KBM-7 (cell line): ENCODE results near the gene OR8D2.

ENCODE experiments used
- DNase-seq: peaks from one replicate; pipeline ENCODE4 v3.0.0-alpha.2; 2015
- in situ Hi-C: fragments of 300-500 bp; cut with MboI; formaldehyde crosslinking; loops from 2 replicates; pipeline ENCODE4 v1.14.3; 2020; ENCODE audit warnings: low sequenced_read_pairs, low pct_unique_long_range_greater_than_20kb, mixed read lengths

Gene OR8D2, protein sequence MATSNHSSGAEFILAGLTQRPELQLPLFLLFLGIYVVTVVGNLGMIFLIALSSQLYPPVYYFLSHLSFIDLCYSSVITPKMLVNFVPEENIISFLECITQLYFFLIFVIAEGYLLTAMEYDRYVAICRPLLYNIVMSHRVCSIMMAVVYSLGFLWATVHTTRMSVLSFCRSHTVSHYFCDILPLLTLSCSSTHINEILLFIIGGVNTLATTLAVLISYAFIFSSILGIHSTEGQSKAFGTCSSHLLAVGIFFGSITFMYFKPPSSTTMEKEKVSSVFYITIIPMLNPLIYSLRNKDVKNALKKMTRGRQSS

DNA sequence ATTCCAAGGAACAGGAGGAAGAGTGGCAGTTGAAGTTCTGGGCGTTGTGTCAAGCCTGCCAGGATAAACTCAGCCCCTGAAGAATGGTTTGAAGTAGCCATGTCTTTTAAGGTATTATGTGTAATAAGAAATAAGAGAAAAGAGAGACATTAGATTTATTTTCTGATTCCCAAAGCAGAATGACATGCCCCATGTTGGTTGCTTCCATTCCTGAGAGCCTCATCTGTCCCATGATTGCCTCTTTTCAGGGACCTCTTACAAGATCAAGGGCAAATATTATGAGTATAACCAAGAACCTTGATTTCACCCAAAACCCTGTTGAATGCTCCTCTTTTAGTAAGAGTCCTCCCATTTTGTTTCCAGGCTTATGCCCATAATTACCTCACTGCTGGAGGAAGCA is at the start of gene OR8D2:
TSS of gene OR8D2 (minus strand) at position 101 of the 400 bp plus-strand sequence. CDS start at position 101, 0 bp downstream.
- DNase-seq = no peak
- in situ Hi-C loops = no loop called here

DNA sequence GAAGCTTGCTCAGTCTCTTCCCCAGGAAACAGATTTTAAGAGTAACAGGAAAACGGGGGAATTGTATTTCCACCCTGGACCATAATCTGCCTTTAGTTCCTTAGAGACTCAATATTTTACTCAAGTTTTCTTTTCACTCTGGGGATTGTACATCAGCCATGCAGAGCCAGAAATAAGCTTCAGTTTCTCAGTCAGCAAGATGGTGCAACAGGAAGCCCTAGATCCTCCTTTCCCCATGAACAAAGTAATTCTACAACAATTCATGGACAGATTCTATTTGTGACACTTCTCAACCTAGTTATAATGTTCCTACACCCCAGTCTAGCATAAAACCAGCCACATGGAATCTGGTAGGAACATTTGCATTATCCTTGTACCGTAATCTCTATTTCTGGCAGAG is 39.6 kb upstream of the OR8D2 start:
- in situ Hi-C loops = no loop called here
- no peak for DNase-seq

DNA sequence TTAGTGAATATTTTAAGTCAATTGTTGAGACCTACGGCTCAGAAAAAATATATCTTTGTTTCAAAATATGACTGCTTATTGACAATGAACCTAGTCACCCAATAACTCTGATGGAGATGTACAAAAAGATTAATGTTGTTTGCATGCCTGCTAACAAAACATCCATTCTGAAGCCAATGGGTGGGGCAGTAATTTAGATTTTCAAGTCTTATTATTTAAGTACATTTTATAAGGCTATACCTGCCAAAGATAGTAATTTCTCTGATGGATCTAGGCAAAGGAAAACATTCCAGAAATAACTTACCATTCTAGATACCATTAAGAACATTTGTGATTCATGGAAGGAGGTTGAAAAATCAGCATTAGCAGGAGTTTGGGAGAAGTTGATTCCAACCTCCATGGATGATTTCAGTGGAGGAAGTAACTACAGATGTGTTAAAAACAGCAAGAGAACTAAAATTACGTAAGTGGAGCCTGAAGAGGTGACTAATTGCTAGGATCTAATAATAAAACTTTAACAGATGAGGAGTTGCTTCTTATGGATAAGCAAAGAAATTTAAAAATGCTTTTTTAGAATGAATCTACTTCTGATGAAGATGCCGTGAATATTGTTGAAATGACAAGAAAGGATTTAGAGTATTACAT is 26.4 kb upstream of the OR8D2 start:
- DNase-seq = no peak
- in situ Hi-C loops = no loop called here

DNA sequence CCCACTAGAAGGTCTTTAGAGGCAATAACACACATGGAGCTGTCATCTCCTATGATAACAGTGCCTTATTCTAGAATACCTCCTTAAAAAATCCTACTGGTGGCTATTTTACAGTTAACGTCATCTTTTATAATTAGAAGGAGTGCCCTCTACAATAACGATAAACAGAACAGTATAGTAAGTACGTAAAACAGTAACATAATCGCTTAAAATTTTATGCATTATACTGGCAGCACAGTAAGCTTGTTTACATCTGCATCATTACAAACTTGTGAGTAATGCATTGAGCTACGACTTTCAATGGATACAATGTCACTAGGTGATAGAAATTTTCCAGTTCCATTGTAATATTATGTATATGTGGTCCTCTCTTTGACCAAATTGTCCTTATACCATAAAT is 24.3 kb upstream of the OR8D2 start:
- in situ Hi-C loops = no loop called here
- DNase-seq = no peak

DNA sequence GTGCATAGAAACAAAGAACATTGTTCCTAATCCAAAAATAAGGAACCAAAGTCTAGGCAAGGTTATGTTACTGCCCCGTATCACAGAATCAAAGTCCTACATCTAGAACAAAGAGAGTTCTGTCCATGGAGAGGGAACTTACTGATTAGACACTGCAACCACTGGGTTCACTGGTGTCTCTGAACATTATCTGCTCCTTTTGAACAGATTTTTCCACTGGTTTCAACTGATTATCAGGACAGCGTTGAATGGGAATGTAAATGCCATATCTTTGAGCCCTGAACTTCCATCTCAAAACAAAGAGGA is 20.1 kb upstream of the OR8D2 start:
- no peak for DNase-seq
- in situ Hi-C loops = no loop called here

DNA sequence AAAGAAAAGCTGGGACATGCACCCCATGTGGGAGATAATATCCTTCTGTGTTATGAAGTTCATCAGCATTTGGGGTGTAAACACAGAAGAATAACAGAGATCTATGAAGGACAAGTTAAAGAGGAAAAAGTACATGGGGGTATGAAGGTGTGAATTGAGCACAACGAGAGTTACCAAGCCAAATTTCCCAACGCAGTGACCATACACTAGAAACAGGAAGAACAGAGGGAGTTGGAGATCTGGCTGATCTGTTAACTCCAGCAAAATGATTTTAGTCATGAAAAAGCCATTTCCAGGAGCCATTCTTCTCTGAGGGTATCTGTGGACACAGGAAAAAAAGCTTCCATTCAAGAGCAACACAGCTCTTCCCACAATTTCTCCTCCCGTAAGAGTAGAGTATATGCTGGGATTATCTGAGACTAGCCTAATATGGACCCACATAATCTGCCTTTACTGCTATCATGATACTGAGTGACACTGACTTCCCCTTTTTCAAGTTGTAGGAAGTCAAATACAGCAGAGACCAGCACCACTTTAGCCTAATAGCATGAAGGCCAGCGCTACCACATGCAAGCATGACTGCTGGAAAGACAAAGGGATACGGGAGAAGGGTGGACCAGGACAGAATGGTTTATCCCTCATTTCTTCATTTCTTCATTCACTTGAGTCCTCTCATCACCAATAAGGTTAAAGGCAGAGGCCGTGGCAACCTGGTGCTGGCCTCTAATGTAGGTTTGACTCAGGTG is 19.6 kb upstream of the OR8D2 start:
- in situ Hi-C loops = no loop called here
- DNase-seq = peak; percentile 4

DNA sequence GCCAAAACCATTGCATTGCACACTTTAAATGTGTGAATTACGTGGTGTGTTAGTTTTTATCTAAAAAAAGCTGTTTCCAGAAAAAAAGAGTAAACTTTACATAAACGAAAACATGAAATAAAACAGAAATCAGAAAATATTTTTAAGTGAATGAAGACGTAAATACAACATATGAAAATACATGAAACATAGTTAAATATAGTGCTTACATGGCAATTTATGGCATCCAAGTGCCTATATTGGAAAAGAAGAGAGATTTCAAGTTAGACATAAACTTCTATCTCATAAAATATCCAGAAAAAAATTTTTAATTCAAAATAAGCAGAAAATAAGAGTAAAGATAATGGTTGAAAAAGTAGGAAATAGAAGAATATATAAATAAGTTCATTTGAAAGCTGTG is 11.9 kb upstream of the OR8D2 start:
- DNase-seq = no peak
- in situ Hi-C loops = no loop called here

DNA sequence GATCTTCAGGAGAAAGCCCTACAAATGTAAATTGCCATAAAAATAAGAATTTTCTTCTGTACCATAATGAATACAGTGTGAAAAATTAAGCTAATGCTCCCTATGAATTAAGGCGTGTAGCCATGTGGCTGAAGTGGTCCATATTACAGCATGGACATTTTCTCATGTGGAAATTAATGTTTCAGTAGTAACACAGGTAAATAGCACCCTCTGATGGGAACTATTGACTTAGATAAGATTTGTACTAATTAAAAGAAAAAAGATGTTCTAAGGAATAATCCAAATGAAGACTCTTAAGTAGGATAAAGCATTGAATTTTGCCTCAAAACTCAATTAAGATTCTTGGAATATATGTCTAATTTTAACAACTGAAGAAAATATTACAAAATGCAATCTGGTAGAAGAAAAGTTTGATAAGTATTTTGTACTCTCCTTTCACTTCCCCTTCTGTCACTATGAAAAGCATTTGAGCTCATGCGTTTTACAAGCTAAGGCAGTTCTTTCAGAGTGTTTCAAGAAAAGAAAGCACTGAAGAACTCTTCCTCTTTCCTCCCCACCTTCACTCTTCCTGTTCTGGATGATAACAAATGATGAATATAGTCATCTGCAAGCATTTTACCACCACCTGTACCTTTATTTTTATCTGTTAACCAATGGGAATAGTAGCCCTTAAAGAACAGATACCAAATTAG is 9.9 kb upstream of the OR8D2 start:
- peak; percentile 32 for DNase-seq
- in situ Hi-C loops = no loop called here

GRCh38 chr11:124327775-124328174 is 7.8 kb upstream of the OR8D2 start:
- in situ Hi-C loops = no loop called here
- no peak for DNase-seq

DNA sequence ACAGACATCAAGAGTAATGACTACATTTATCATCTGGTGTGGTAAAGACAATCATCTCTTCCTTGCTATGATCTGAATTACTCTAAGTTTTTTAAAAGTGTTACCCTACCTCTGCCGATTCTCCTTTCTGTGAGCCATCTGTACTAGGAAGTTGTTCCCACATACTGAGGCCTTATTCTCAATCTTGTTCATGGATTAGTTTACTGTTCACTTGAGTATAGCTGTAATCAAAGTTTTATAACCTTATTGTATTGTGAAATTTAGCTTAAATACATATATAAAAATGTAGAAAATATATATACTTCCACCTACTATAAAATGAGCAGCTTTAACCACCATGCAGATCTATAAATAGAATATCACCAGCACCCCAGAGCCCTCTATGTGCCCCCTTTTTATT is 2.4 kb upstream of the OR8D2 start:
- DNase-seq = no peak
- in situ Hi-C loops = no loop called here

DNA sequence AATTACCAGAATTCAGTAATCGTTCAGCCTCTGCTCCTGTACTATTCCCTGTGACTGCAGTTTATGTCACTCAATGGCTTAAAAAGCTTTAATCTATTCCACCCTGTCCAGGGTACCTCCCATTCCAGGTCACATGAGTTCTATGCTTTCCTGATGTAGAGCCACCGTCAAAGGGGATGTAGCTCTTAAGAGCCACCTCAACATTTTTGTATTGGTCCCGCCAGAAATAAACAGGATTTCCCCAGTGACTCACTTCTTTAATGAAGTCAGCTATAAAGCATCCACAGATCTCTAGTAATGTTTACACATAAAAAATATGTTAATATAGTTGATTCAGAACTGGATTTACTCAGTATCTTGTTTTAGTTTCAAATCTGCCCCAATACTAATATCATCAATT is 4.9 kb downstream of the OR8D2 start:
- no peak for DNase-seq
- in situ Hi-C loops = no loop called here

DNA sequence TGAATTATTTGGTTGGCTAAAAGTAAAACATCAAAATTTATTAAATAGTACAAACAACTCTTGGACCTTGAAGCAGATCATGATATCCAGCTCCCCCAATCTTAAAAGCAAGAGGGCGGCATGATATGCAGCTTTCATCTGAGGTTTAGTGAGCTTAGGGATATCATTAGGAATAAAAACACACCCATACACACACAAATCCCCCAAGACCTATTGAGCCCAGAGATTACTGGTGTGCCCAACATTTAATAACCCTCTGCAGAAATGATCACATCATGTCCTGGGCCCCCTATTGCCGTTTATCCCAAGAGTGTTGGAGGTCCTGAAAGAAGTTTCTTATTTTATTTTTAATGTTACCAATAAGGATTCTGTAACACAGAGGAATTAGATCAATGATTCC is 6.1 kb downstream of the OR8D2 start, which contains the start of gene OR8D1:
TSS of gene OR8D1 (minus strand) at position 101 of the 400 bp plus-strand sequence. CDS start 3,183 bp downstream, outside the sequence.
- no peak for DNase-seq
- in situ Hi-C loops = no loop called here

- in situ Hi-C loops = no loop called here
- DNase-seq = no peak
These were observed 6.9 kb downstream of the OR8D2 start for GRCh38 chr11:124313131-124313530.

DNA sequence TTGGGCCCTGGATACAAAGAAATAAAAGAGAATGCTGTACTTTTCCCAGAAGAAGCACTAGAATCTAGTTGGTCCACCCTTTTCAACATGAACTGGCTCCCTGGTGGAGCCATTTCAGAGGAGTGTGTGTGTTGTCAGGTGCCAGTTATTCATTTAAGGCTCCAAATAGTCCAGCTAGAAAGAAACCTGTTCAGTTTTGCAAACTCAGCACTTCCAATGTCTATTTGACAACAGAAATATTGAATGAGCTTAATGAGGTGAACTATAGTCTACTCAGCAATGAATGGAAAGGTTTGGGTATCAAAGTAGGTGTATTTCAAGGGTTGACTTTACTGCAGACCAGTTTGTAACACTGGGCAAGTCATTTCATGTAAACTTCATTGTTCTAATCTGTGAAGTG is 8.3 kb downstream of the OR8D2 start:
- in situ Hi-C loops = no loop called here
- DNase-seq = no peak

- DNase-seq = no peak
- in situ Hi-C loops = no loop called here
These were observed 8.7 kb downstream of the OR8D2 start for GRCh38 chr11:124311269-124311668.

- no peak for DNase-seq
- in situ Hi-C loops = no loop called here
These were observed 9.3 kb downstream of the OR8D2 start for GRCh38 chr11:124310721-124311120.

- in situ Hi-C loops = no loop called here
- no peak for DNase-seq
These were observed 12.9 kb downstream of the OR8D2 start for GRCh38 chr11:124307093-124307492.

DNA sequence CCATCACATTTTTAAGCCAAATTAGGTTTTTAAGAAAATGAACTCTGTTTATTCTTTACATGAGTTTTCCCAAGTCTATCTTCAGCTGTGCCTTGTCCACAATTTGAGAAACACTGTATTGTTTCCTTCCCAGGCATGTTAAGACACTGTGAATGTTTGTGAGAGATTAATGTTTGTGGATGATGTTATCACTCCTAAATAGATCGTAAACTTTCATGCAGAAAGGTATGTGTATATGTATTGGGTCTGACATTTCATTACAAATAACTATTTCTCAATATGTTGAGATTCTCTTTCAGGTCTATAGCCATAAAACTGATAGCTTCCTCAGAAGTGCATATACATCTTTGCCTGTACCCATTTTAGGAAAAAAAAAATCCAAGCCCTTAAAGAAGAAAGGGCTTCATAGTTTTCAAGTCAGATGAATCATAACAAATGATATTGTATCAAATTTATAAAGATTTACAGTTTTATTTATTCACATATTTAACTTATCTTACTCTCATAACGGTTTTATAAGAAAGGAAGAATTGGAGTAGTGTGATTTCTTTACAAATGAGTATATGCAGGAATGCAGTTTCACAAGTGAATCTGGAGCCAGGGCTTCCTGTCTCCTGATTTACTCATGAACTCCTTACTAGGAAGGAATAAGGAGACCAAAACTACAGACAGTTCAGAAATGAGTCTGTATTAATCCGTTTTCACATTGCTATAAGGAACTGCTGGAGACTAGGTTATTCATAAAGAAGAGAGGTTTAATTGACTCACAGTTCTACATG is 17.5 kb downstream of the OR8D2 start:
- DNase-seq = no peak
- in situ Hi-C loops = no loop called here

- in situ Hi-C loops = no loop called here
- no peak for DNase-seq
These were observed 18.4 kb downstream of the OR8D2 start for GRCh38 chr11:124301548-124301947.
